H9 (cell line): ENCODE data around the gene CPSF6. TPM values are rescaled to one million over a fixed set of nuclear protein-coding genes. Genes with fewer than 3 reads are reported as not detected.

Experiments used
- DNase-seq: peaks from one replicate; pipeline ENCODE4 v3.0.0-alpha.2; 2017
- H2AFZ ChIP-seq: one replicate; pipeline ENCODE4 v1.6.1; 2013; ENCODE audit warnings: mild to moderate bottlenecking, low read length, control low read depth, moderate library complexity
- H2AK5ac ChIP-seq: 2 replicates; pipeline ENCODE4 v1.6.1; 2013; ENCODE audit warnings: low read length, control low read depth, mixed read lengths; ENCODE audit not compliant: insufficient read length
- H2BK120ac ChIP-seq: one replicate; pipeline ENCODE4 v1.6.1; 2013; ENCODE audit warnings: low read depth, mild to moderate bottlenecking, low read length, control low read depth, inconsistent platforms; ENCODE audit not compliant: poor library complexity, severe bottlenecking
- H2BK12ac ChIP-seq: 2 replicates; pipeline ENCODE4 v1.6.1; 2013; ENCODE audit warnings: low read length, control low read depth, mixed read lengths, low read depth; ENCODE audit not compliant: insufficient read length
- H2BK15ac ChIP-seq: 2 replicates; pipeline ENCODE4 v1.6.1; 2013; ENCODE audit warnings: low read depth, low read length, control low read depth
- H2BK20ac ChIP-seq: one replicate; pipeline ENCODE4 v1.6.1; 2013; ENCODE audit warnings: low read depth, mild to moderate bottlenecking, low read length, control low read depth, inconsistent platforms; ENCODE audit not compliant: poor library complexity, severe bottlenecking
- H2BK5ac ChIP-seq: 2 replicates; pipeline ENCODE4 v1.6.1; 2013; ENCODE audit warnings: low read length, control low read depth, mixed read lengths; ENCODE audit not compliant: insufficient read length
- H3K14ac ChIP-seq: 2 replicates; pipeline ENCODE4 v1.6.1; 2013; ENCODE audit warnings: low read length, control low read depth; ENCODE audit not compliant: insufficient read depth
- H3K18ac ChIP-seq: 2 replicates; pipeline ENCODE4 v1.6.1; 2013; ENCODE audit warnings: low read depth, mild to moderate bottlenecking, mixed read lengths, low read length, control low read depth; ENCODE audit not compliant: insufficient read length
- H3K23ac ChIP-seq: 2 replicates; pipeline ENCODE4 v1.6.1; 2013; ENCODE audit warnings: low read length, control low read depth, mixed read lengths, low read depth; ENCODE audit not compliant: insufficient read length
- H3K23me2 ChIP-seq: 2 replicates; pipeline ENCODE4 v1.6.1; 2013; ENCODE audit warnings: low read depth, mild to moderate bottlenecking, mixed read lengths, low read length, control low read depth; ENCODE audit not compliant: insufficient read length, poor library complexity, severe bottlenecking
- H3K27ac ChIP-seq: 2 replicates; pipeline ENCODE4 v1.5.1; 2013; ENCODE audit warnings: low read length, control low read depth, mixed read lengths, low read depth; ENCODE audit not compliant: insufficient read length
- H3K27me3 ChIP-seq: 2 replicates; pipeline ENCODE4 v1.6.1; 2013; ENCODE audit warnings: low read length, control low read depth, inconsistent platforms; ENCODE audit not compliant: insufficient read depth
- H3K4ac ChIP-seq: 2 replicates; pipeline ENCODE4 v1.6.1; 2013; ENCODE audit warnings: low read depth, mild to moderate bottlenecking, control low read depth, inconsistent platforms, low read length, moderate library complexity
- H3K4me1 ChIP-seq: 2 replicates; pipeline ENCODE4 v1.6.1; 2013; ENCODE audit warnings: low read length, control low read depth, inconsistent platforms; ENCODE audit not compliant: insufficient read depth
- H3K4me2 ChIP-seq: 2 replicates; pipeline ENCODE4 v1.6.1; 2013; ENCODE audit warnings: low read length, control low read depth, mixed read lengths; ENCODE audit not compliant: insufficient read length, insufficient read depth
- H3K56ac ChIP-seq: 2 replicates; pipeline ENCODE4 v1.6.1; 2013; ENCODE audit warnings: low read depth, mild to moderate bottlenecking, mixed read lengths, low read length, control low read depth; ENCODE audit not compliant: insufficient read length
- H3K79me1 ChIP-seq: 2 replicates; pipeline ENCODE4 v1.6.1; 2013; ENCODE audit warnings: low read depth, mild to moderate bottlenecking, moderate library complexity, low read length, control low read depth, inconsistent platforms; ENCODE audit not compliant: insufficient read depth, poor library complexity, severe bottlenecking
- H3K79me2 ChIP-seq: 2 replicates; pipeline ENCODE4 v1.6.1; 2013; ENCODE audit warnings: low read length, control low read depth, inconsistent platforms; ENCODE audit not compliant: insufficient read depth
- H3K9ac ChIP-seq: 2 replicates; pipeline ENCODE4 v1.6.1; 2013; ENCODE audit warnings: low read length, control low read depth, mixed read lengths; ENCODE audit not compliant: insufficient read length; ENCODE audit errors: extremely low read depth
- H3K9me3 ChIP-seq: one replicate; pipeline ENCODE4 v1.6.1; 2013; ENCODE audit warnings: low read depth, low read length, inconsistent platforms; ENCODE audit not compliant: control insufficient read depth
- H3T11ph ChIP-seq: one replicate; pipeline ENCODE4 v1.6.1; 2013; ENCODE audit warnings: mild to moderate bottlenecking, low read length, control low read depth, inconsistent platforms
- H4K20me1 ChIP-seq: one replicate; pipeline ENCODE4 v1.6.1; 2013; ENCODE audit not compliant: control insufficient read depth, insufficient read length, insufficient read depth
- H4K5ac ChIP-seq: 2 replicates; pipeline ENCODE4 v1.6.1; 2013; ENCODE audit warnings: low read depth, mild to moderate bottlenecking, mixed read lengths, low read length, control low read depth; ENCODE audit not compliant: insufficient read length
- H4K8ac ChIP-seq: replicated peaks from 2 replicates; pipeline ENCODE4 v1.6.1; 2013; ENCODE audit warnings: low read length, control low read depth, mixed read lengths, low read depth; ENCODE audit not compliant: insufficient read length
- H4K91ac ChIP-seq: 2 replicates; pipeline ENCODE4 v1.6.1; 2013; ENCODE audit warnings: low read depth, mild to moderate bottlenecking, moderate library complexity, mixed read lengths, low read length, control low read depth; ENCODE audit not compliant: insufficient read length
- H3K27ac Mint-ChIP-seq, 3 experiments: 2 replicates in 2 of 3; 3 replicates in 1 of 3; pipeline ENCODE4 v1.8.0; 2020 to 2021; ENCODE audit warnings: mixed read lengths in 3 of 3, mild to moderate bottlenecking in 1 of 3, moderate library complexity in 1 of 3
- H3K27me3 Mint-ChIP-seq: 2 replicates; pipeline ENCODE4 v1.8.0; 2021; ENCODE audit warnings: low read depth, mild to moderate bottlenecking, moderate library complexity, mixed read lengths
- H3K36me3 Mint-ChIP-seq, 3 experiments: 2 replicates in 2 of 3; 3 replicates in 1 of 3; pipeline ENCODE4 v1.8.0; 2020 to 2021; ENCODE audit warnings: low read depth in 3 of 3, mixed read lengths in 3 of 3; ENCODE audit not compliant: insufficient read depth in 1 of 3
- H3K4me1 Mint-ChIP-seq, 2 experiments: 2 replicates each; pipeline ENCODE4 v1.8.0; 2020; ENCODE audit warnings: mixed read lengths in 2 of 2
- H3K4me3 Mint-ChIP-seq, 2 experiments: 2 replicates in 1 of 2; 3 replicates in 1 of 2; pipeline ENCODE4 v1.8.0; 2020 to 2021; ENCODE audit warnings: mild to moderate bottlenecking in 2 of 2, mixed read lengths in 2 of 2, moderate library complexity in 1 of 2
- H3K9me3 Mint-ChIP-seq, 2 experiments: 2 replicates in 1 of 2; 3 replicates in 1 of 2; pipeline ENCODE4 v1.8.0; 2020; ENCODE audit warnings: mild to moderate bottlenecking in 2 of 2, mixed read lengths in 2 of 2, moderate library complexity in 1 of 2
- WGBS: extraction: QIAGEN DNeasy Blood & Tissue Kit; methylation state at CpG from one replicate; pipeline ENCODE4 v1.1.7; 2013; ENCODE audit warnings: missing lambda C conversion rate, low lambda C conversion rate, mixed read lengths; ENCODE audit not compliant: insufficient read length; ENCODE audit errors: extremely low coverage; 5-methylcytosine and 5-hydroxymethylcytosine counted together
- total RNA-seq: library from RNA; stranded (reverse); gene quantifications from 2 replicates; pipeline ENCODE4 v1.2.1, GENCODE V29; 2021
- TF ChIP-seq, protein P1 (sequence below): fragments of 200-600 bp; sonication (generic); conservative IDR thresholded peaks from 3 replicates; pipeline ENCODE4 v1.8.0; 2021; ENCODE audit warnings: antibody characterized with exemption, mild to moderate bottlenecking

CPSF6 gene
- total RNA-seq, 1 experiment from 2014 or later, result 183 TPM

DNA sequence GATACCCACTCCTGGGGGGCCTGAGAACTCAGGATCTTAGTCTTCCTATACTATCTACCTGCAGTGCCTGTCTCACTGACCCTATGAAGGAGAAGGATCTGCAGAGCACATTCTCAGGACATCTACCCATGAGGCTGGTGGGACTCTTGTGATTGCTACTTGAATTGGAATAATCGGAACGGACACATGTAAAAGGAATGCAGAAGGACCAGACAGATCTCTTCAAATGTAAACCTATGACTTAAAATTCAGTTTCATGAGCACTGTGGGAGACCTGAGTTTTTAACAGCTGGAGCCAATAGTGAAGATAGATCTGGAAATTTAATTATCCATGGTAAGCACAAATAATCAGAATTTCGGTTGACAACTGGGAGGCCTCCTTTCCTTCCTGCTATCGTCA, 35.2 kb upstream of the CPSF6 start:
- Histone ChIP-seq H3K9me3 (peaks cover 20% of the 10 kb centered on the region), H2BK12ac (no peak overlapping the region), H2AK5ac (no peak overlapping the region), H3K4ac (no peak overlapping the region), H3K23ac (no peak overlapping the region), H4K8ac (no peak overlapping the region), H3K27ac (no peak overlapping the region), H2BK120ac (no peak overlapping the region), H3K56ac (no peak overlapping the region), H4K91ac (no peak overlapping the region), H4K20me1 (no peaks in the 10 kb centered on the region), H2BK15ac (no peak overlapping the region), H3K23me2 (no peaks in the 10 kb centered on the region), H3T11ph (no peak overlapping the region), H3K4me2 (no peak overlapping the region), H3K4me1 (no peaks in the 10 kb centered on the region), H4K5ac (no peak overlapping the region), H2BK20ac (no peak overlapping the region), H2BK5ac (no peak overlapping the region), H3K27me3 (no peaks in the 10 kb centered on the region), H3K9ac (no peak overlapping the region), H3K79me2 (no peaks in the 10 kb centered on the region), H3K14ac (no peak overlapping the region), H3K18ac (no peak overlapping the region), H3K79me1 (no peaks in the 10 kb centered on the region), H2AFZ (no peak overlapping the region)
- Mint-ChIP-seq H3K4me3 (no peak overlapping the region), H3K36me3 (peaks cover 3 to 22% (median 10%) of the 10 kb centered on the region in 3 experiments; a peak in 6 of 7 replicates), H3K9me3 (peaks cover 29 to 39% of the 10 kb centered on the region in 2 experiments), H3K4me1 (no peaks in the 10 kb centered on the region), H3K27me3 (peaks cover 2% of the 10 kb centered on the region), H3K27ac (no peak overlapping the region)
- DNase-seq, result no peak
- WGBS, result no CpG with 5 or more reads among the region's 4 CpGs
- TF ChIP-seq, protein P1, sequence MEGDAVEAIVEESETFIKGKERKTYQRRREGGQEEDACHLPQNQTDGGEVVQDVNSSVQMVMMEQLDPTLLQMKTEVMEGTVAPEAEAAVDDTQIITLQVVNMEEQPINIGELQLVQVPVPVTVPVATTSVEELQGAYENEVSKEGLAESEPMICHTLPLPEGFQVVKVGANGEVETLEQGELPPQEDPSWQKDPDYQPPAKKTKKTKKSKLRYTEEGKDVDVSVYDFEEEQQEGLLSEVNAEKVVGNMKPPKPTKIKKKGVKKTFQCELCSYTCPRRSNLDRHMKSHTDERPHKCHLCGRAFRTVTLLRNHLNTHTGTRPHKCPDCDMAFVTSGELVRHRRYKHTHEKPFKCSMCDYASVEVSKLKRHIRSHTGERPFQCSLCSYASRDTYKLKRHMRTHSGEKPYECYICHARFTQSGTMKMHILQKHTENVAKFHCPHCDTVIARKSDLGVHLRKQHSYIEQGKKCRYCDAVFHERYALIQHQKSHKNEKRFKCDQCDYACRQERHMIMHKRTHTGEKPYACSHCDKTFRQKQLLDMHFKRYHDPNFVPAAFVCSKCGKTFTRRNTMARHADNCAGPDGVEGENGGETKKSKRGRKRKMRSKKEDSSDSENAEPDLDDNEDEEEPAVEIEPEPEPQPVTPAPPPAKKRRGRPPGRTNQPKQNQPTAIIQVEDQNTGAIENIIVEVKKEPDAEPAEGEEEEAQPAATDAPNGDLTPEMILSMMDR, result no peak
